Upper lobe of right lung (tissue), 1 donor: ENCODE data around the gene AOAH. TPM values are rescaled to one million over a fixed set of nuclear protein-coding genes. Genes with fewer than 3 reads are reported as not detected.

ENCODE experiments used
- ATAC-seq: fragments of 200-7000 bp; cut with Tn5 transposase; one replicate; pipeline ENCODE4 v1.9.1; 2020; ENCODE audit warnings: mild to moderate bottlenecking, moderate library complexity
- DNase-seq: peaks from one replicate; pipeline ENCODE4 v3.0.0-alpha.2; 2020
- H3K27ac ChIP-seq: fragments of 200-600 bp; one replicate; pipeline ENCODE4 v1.8.0; 2022
- H3K27me3 ChIP-seq: fragments of 200-600 bp; one replicate; pipeline ENCODE4 v1.8.0; 2022; ENCODE audit warnings: mild to moderate bottlenecking
- H3K36me3 ChIP-seq: fragments of 200-600 bp; one replicate; pipeline ENCODE4 v1.8.0; 2022
- H3K4me1 ChIP-seq: fragments of 200-600 bp; one replicate; pipeline ENCODE4 v1.8.0; 2022
- H3K4me3 ChIP-seq: fragments of 200-600 bp; one replicate; pipeline ENCODE4 v1.8.0; 2022; ENCODE audit warnings: mild to moderate bottlenecking
- H3K9me3 ChIP-seq: fragments of 200-600 bp; one replicate; pipeline ENCODE4 v1.8.0; 2022
- intact Hi-C: fragments of 100-400 bp; cut with DNase I; formaldehyde crosslinking; loops from one replicate; pipeline ENCODE4 v1.11.0; 2022
- total RNA-seq: library from RNA; stranded (reverse); fragmentation: NEBNext Ultra II Directional; extraction: Animal tissue kit (Norgen Biotek cat#: 25700); gene quantifications from one replicate; pipeline ENCODE4 v1.2.1, GENCODE V29; 2021
- TF ChIP-seq, protein P1 (sequence below): fragments of 200-600 bp; IDR thresholded peaks from one replicate; pipeline ENCODE4 v1.8.0; 2022; ENCODE audit warnings: antibody characterized with exemption
- donor health status: DM: no; HTN: yes; CAD: no; lungs with severe emphysema.

AOAH gene
- total RNA-seq, 1 donor from 2014 or later = 20.8 TPM

DNA sequence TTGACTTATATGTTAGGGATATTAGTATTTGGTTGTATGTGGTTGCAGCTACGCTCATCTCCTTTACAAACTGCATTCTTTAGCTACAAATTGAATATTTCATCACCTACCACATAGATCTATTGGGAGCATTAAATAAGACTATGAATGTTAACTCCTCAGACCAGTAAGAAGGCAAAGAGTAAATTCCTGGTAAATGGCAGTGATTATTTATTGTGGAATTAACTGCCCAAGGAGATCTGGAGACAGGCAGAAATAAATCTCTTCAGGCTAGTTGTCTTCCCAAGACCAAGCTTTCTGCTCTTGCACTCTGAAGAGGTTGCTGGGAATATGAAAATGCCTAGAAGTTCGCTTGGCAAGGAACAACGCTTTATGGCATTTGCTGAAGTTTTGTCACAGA is 260.0 kb downstream of the AOAH start:
- H3K4me3 ChIP-seq = no peak overlapping the region
- H3K27ac ChIP-seq = no peak overlapping the region
- DNase-seq (no peak), ATAC-seq (no peak)
- no peaks in the 10 kb centered on the region for H3K4me1 ChIP-seq
- TF ChIP-seq, protein P1, sequence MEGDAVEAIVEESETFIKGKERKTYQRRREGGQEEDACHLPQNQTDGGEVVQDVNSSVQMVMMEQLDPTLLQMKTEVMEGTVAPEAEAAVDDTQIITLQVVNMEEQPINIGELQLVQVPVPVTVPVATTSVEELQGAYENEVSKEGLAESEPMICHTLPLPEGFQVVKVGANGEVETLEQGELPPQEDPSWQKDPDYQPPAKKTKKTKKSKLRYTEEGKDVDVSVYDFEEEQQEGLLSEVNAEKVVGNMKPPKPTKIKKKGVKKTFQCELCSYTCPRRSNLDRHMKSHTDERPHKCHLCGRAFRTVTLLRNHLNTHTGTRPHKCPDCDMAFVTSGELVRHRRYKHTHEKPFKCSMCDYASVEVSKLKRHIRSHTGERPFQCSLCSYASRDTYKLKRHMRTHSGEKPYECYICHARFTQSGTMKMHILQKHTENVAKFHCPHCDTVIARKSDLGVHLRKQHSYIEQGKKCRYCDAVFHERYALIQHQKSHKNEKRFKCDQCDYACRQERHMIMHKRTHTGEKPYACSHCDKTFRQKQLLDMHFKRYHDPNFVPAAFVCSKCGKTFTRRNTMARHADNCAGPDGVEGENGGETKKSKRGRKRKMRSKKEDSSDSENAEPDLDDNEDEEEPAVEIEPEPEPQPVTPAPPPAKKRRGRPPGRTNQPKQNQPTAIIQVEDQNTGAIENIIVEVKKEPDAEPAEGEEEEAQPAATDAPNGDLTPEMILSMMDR = no peak
- no peaks in the 10 kb centered on the region for H3K27me3 ChIP-seq
- no peaks in the 10 kb centered on the region for H3K36me3 ChIP-seq
- no peaks in the 10 kb centered on the region for H3K9me3 ChIP-seq
- intact Hi-C loops = no loop called here
